K562 (cell line): Measurements from ENCODE around the gene COX14. TPM values are rescaled to one million over a fixed set of nuclear protein-coding genes. Genes with fewer than 3 reads are reported as not detected.

Source experiments
- CREM ChIP-seq: IDR thresholded peaks from 2 replicates; pipeline ENCODE4 v1.6.1; 2014; ENCODE audit warnings: antibody characterized with exemption, low read depth
- HDAC2 ChIP-seq: fragments of 450-650 bp; IDR thresholded peaks from 2 replicates; pipeline ENCODE4 v1.6.1; 2016; ENCODE audit warnings: mild to moderate bottlenecking
- L3MBTL2 ChIP-seq: fragments of 450-650 bp; IDR thresholded peaks from 2 replicates; pipeline ENCODE4 v1.6.1; 2016; ENCODE audit warnings: mild to moderate bottlenecking, moderate library complexity
- NFE2 ChIP-seq: IDR thresholded peaks from 2 replicates; pipeline ENCODE4 v1.6.1; 2014; ENCODE audit warnings: antibody characterized with exemption, low read depth
- PML ChIP-seq: IDR thresholded peaks from 2 replicates; pipeline ENCODE4 v1.6.1; 2012; ENCODE audit warnings: low read length, inconsistent platforms
- YY1 ChIP-seq, 3 experiments: IDR thresholded peaks; 2 replicates each; pipeline ENCODE4 v1.6.1; 2011; ENCODE audit warnings: low read length in 2 of 3, mild to moderate bottlenecking in 2 of 3, moderate library complexity in 2 of 3, borderline replicate concordance in 1 of 3, control low read depth in 1 of 3, low read depth in 1 of 3; ENCODE audit not compliant: insufficient read depth in 3 of 3, insufficient replicate concordance in 2 of 3, control insufficient read depth in 1 of 3, insufficient read length in 1 of 3; ENCODE audit errors: extremely low read depth in 1 of 3
- ZNF316 ChIP-seq: fragments of 450-650 bp; IDR thresholded peaks from 2 replicates; pipeline ENCODE4 v1.6.1; 2016
- ZNF589 ChIP-seq: fragments of 200-800 bp; sonication (Bioruptor generic); IDR thresholded peaks from 2 replicates; pipeline ENCODE4 v1.6.1; 2016; ENCODE audit warnings: low read depth, missing genetic modification characterization, missing compliant biosample characterization
- polyA plus RNA-seq, 8 experiments: library from polyadenylated mRNA; depleted of rRNA in 4 of 8; stranded (reverse) in 5 of 8; unstranded in 3 of 8; fragments of >200 nt; fragmentation: Nextera tagmentation in 2 of 8; fragmentation: Illumina TruSeq in 1 of 8; extraction: Ambion mirVana in 2 of 8; extraction: Trizol in 1 of 8; gene quantifications; 2 replicates each; pipeline versions ENCODE4 v1.2.1 to v1.2.3, GENCODE V29; 2011 to 2014; ENCODE audit warnings: inconsistent platforms in 1 of 8, missing spikeins in 1 of 8
- total RNA-seq, 7 experiments: library from RNA; depleted of rRNA in 6 of 7; stranded (reverse); fragments of >200 nt in 6 of 7; fragmentation: Illumina TruSeq in 2 of 7; extraction: Trizol in 2 of 7; gene quantifications; 2 replicates each; pipeline versions ENCODE4 v1.2.1 to v1.2.3, GENCODE V29; 2011 to 2021; ENCODE audit warnings: low replicate concordance in 1 of 7
- TF ChIP-seq, protein P1 (sequence below), 2 experiments: fragments of 450-650 bp in 1 of 2; sonication (generic) in 1 of 2; formaldehyde crosslinking in 1 of 2; IDR thresholded peaks; 2 replicates each; pipeline versions ENCODE4 v1.7.1 to v1.9.0; 2016 to 2022; ENCODE audit warnings: inconsistent platforms in 1 of 2, mild to moderate bottlenecking in 1 of 2, missing genetic modification reagents in 1 of 2
- TF ChIP-seq, protein P2 (sequence below): fragments of 250-450 bp; sonication (Bioruptor Pico); IDR thresholded peaks from 2 replicates; pipeline ENCODE4 v1.5.0; 2022; ENCODE audit warnings: mild to moderate bottlenecking
- TF ChIP-seq, protein P3 (sequence below), 2 experiments: fragments of 200-800 bp in 1 of 2; sonication (Bioruptor generic) in 1 of 2; sonication (generic) in 1 of 2; formaldehyde crosslinking in 1 of 2; IDR thresholded peaks in 1 of 2; conservative IDR thresholded peaks in 1 of 2; 2 replicates each; pipeline versions ENCODE4 v1.5.0 to v1.6.1; 2016 to 2020; ENCODE audit warnings: missing compliant biosample characterization in 1 of 2, missing genetic modification characterization in 1 of 2, missing genetic modification reagents in 1 of 2

COX14 gene
- total and polyA plus RNA-seq, 9 of the 15 experiments (the other 6 are each of a cell fraction or from before 2014, with no cell fraction given) = 44.4 to 269 (median 53.4) TPM

- TF ChIP-seq, protein P1, sequence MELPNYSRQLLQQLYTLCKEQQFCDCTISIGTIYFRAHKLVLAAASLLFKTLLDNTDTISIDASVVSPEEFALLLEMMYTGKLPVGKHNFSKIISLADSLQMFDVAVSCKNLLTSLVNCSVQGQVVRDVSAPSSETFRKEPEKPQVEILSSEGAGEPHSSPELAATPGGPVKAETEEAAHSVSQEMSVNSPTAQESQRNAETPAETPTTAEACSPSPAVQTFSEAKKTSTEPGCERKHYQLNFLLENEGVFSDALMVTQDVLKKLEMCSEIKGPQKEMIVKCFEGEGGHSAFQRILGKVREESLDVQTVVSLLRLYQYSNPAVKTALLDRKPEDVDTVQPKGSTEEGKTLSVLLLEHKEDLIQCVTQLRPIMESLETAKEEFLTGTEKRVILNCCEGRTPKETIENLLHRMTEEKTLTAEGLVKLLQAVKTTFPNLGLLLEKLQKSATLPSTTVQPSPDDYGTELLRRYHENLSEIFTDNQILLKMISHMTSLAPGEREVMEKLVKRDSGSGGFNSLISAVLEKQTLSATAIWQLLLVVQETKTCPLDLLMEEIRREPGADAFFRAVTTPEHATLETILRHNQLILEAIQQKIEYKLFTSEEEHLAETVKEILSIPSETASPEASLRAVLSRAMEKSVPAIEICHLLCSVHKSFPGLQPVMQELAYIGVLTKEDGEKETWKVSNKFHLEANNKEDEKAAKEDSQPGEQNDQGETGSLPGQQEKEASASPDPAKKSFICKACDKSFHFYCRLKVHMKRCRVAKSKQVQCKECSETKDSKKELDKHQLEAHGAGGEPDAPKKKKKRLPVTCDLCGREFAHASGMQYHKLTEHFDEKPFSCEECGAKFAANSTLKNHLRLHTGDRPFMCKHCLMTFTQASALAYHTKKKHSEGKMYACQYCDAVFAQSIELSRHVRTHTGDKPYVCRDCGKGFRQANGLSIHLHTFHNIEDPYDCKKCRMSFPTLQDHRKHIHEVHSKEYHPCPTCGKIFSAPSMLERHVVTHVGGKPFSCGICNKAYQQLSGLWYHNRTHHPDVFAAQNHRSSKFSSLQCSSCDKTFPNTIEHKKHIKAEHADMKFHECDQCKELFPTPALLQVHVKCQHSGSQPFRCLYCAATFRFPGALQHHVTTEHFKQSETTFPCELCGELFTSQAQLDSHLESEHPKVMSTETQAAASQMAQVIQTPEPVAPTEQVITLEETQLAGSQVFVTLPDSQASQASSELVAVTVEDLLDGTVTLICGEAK (IDR thresholded peaks at IDR 0.05) = peak; percentile 75
- TF ChIP-seq, protein P1 (CRISPR knock-in tag; IDR thresholded peaks at IDR 0.05) = no peak
- TF ChIP-seq HDAC2 (peak; percentile 71), L3MBTL2 (peak; percentile 48), ZNF316 (peak; percentile 62; the same call in 1 of the 2 replicates), YY1 (IDR thresholded peaks at IDR 0.05; ENCODE audit: borderline replicate concordance in 1 of 3, control insufficient read depth in 1 of 3, extremely low read depth in 1 of 3, insufficient read depth in 3 of 3, insufficient read length in 1 of 3, insufficient replicate concordance in 2 of 3, low read depth in 1 of 3, low read length in 2 of 3) (peak; percentile 49 to 89 (median 86)), ZNF589 (no peak), NFE2 (peak; percentile 69), CREM (peak; percentile 63), PML (peak; percentile 26; the same call in 1 of the 2 replicates)
- TF ChIP-seq, protein P2, sequence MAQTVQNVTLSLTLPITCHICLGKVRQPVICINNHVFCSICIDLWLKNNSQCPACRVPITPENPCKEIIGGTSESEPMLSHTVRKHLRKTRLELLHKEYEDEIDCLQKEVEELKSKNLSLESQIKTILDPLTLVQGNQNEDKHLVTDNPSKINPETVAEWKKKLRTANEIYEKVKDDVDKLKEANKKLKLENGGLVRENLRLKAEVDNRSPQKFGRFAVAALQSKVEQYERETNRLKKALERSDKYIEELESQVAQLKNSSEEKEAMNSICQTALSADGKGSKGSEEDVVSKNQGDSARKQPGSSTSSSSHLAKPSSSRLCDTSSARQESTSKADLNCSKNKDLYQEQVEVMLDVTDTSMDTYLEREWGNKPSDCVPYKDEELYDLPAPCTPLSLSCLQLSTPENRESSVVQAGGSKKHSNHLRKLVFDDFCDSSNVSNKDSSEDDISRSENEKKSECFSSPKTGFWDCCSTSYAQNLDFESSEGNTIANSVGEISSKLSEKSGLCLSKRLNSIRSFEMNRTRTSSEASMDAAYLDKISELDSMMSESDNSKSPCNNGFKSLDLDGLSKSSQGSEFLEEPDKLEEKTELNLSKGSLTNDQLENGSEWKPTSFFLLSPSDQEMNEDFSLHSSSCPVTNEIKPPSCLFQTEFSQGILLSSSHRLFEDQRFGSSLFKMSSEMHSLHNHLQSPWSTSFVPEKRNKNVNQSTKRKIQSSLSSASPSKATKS = no peak
- TF ChIP-seq, protein P3, sequence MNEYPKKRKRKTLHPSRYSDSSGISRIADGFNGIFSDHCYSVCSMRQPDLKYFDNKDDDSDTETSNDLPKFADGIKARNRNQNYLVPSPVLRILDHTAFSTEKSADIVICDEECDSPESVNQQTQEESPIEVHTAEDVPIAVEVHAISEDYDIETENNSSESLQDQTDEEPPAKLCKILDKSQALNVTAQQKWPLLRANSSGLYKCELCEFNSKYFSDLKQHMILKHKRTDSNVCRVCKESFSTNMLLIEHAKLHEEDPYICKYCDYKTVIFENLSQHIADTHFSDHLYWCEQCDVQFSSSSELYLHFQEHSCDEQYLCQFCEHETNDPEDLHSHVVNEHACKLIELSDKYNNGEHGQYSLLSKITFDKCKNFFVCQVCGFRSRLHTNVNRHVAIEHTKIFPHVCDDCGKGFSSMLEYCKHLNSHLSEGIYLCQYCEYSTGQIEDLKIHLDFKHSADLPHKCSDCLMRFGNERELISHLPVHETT (CRISPR knock-in tag; conservative IDR thresholded peaks at IDR 0.05 in 1 of 2, IDR thresholded peaks at IDR 0.05 in 1 of 2) = peak in 1 of 2 experiments; percentile 98; a peak in 2 of 4 replicates
Observed at GRCh38 chr12:50084775-50085614, 27.0 kb upstream of the COX14 start, which contains the start of gene SMARCD1 (continued).
